Mucosa of descending colon (tissue), 3 donors: Measurements from ENCODE around the gene FN3KRP. TPM values are rescaled to one million over a fixed set of nuclear protein-coding genes. Genes with fewer than 3 reads are reported as not detected.
A peak's percentile ranks its signal among the peaks of the same experiment; 100 is the strongest.

Source experiments
- ATAC-seq: fragments of 200-7000 bp; cut with Tn5 transposase; one replicate; pipeline ENCODE4 v1.9.1; 2020; ENCODE audit warnings: mild to moderate bottlenecking, moderate library complexity
- DNase-seq, 3 donors: peaks; one replicate each; pipeline ENCODE4 v3.0.0-alpha.2; 2020
- H3K36me3 ChIP-seq: fragments of 200-600 bp; one replicate; pipeline ENCODE4 v1.8.0; 2021; ENCODE audit warnings: low read depth, mild to moderate bottlenecking
- H3K4me1 ChIP-seq: fragments of 200-600 bp; one replicate; pipeline ENCODE4 v1.8.0; 2021; ENCODE audit warnings: low read depth, mild to moderate bottlenecking
- H3K4me3 ChIP-seq: fragments of 200-600 bp; one replicate; pipeline ENCODE4 v1.8.0; 2021; ENCODE audit warnings: mild to moderate bottlenecking
- H3K9me3 ChIP-seq: fragments of 200-600 bp; one replicate; pipeline ENCODE4 v1.8.0; 2021; ENCODE audit warnings: mild to moderate bottlenecking
- intact Hi-C, 2 donors: fragments of 100-400 bp; cut with DNase I in 1 of 2; cut with micrococcal nuclease in 1 of 2; formaldehyde crosslinking; loops; one replicate each; pipeline versions ENCODE4 v1.11.0 to v1.11.1; 2022; cut with DNase I, micrococcal nuclease
- total RNA-seq, 3 donors: library from RNA; stranded (reverse); fragmentation: NEBNext Ultra II Directional in 2 of 3; extraction: Animal tissue kit (Norgen Biotek cat#: 25700) in 2 of 3; gene quantifications; one replicate each; pipeline versions ENCODE4 v1.2.1 to v1.2.4, GENCODE V29; 2021 to 2023
- TF ChIP-seq, protein P1 (sequence below): fragments of 200-600 bp; IDR thresholded peaks from one replicate; pipeline ENCODE4 v1.8.0; 2022; ENCODE audit warnings: antibody characterized with exemption, mild to moderate bottlenecking
- donor health status: DM: no; HTN: no; CAD: no; lungs with moderate emphysema.
- donor health status: DM: no; HTN: no; CAD: no.
- donor health status: DM: no; HTN: yes; CAD: no.

The FN3KRP gene
- total RNA-seq, 3 donors from 2014 or later: 30.8 to 36.1 (median 34.8) TPM

DNA sequence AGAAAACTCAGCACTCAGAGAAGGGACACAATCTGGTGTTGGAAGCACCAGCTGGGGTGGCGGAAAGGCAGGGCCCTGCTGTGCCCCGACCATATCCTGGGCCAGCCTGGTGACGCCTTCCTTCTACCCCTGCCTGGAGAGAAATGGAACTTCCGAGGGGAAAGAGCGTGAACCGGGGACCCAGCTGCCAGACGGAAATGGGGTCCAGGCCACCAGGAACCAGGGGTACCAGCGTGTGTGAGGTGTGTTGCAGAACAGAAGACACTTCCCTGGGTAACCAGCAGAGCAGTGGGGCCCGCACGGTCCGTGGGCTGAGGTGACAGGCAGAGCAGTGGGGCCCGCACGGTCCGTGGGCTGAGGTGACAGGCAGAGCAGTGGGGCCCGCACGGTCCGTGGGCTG lies 24.8 kb upstream of the FN3KRP start:
- DNase-seq: peak in 2 of 3 donors; percentile 8 to 25
- ATAC-seq: no peak
- Histone ChIP-seq H3K9me3 (peaks cover 7% of the 10 kb centered on the region), H3K36me3 (no peaks in the 10 kb centered on the region), H3K4me3 (no peak overlapping the region), H3K4me1 (peaks cover 1% of the 10 kb centered on the region)
- intact Hi-C loops: no loop called here
- TF ChIP-seq, protein P1, sequence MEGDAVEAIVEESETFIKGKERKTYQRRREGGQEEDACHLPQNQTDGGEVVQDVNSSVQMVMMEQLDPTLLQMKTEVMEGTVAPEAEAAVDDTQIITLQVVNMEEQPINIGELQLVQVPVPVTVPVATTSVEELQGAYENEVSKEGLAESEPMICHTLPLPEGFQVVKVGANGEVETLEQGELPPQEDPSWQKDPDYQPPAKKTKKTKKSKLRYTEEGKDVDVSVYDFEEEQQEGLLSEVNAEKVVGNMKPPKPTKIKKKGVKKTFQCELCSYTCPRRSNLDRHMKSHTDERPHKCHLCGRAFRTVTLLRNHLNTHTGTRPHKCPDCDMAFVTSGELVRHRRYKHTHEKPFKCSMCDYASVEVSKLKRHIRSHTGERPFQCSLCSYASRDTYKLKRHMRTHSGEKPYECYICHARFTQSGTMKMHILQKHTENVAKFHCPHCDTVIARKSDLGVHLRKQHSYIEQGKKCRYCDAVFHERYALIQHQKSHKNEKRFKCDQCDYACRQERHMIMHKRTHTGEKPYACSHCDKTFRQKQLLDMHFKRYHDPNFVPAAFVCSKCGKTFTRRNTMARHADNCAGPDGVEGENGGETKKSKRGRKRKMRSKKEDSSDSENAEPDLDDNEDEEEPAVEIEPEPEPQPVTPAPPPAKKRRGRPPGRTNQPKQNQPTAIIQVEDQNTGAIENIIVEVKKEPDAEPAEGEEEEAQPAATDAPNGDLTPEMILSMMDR: no peak

DNA sequence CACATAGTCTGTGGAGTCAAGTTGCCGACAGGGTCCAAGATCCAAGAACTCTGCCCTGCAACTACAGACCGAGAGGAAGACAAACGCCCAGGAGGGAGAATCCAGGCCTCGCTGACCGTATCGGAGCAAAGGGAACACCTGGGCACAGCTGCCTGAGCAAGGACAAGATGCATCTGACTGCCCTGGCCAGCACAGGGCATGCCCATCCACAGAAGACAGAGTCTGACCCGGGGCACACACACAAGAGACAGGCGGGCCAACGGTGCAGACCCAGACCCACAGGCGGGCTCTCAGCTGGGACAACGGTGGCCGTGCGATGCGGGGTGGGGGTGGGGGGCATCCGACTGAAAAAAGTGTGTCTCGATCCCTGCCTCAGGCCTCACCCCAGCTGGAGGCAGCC lies 24.2 kb upstream of the FN3KRP start:
- no peak for ATAC-seq
- Histone ChIP-seq H3K4me3 (no peak overlapping the region), H3K9me3 (peaks cover 7% of the 10 kb centered on the region), H3K4me1 (peaks cover 7% of the 10 kb centered on the region), H3K36me3 (no peaks in the 10 kb centered on the region)
- peak in 2 of 3 donors; percentile 24 to 25 for DNase-seq
- intact Hi-C loops: no loop called here
- TF ChIP-seq, protein P1: no peak

DNA sequence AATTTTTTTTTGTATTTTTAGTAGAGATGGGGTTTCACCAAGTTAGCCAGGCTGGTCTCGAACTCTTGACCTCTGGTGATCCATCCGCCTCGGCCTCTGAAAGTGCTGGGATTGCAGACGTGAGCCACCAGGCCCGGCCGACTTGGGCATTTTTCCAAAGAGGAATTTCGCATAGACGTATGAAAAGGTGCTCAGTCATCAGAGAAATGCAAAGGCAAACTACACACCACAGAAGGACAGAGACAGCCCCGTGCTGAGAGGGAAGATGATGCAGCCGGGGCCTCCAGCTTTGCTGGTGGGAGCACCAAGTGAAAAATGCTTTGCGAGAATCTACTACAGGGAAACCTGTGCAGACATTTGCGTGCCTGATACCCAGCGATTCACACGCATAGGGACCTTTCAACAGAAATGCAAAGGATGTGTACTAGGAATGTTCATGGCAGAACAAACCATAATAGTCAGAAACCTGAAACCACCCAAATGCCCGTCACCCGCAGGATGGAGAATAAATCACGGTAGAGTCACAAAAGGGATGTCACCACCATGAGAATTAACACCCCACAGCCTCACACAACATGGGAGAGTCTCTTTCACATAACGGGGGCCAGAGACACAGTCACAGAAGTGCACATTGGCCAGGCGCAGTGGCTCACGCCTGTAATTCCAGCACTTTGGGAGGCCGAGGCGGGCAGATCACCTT lies 23.2 kb upstream of the FN3KRP start:
- no peak for ATAC-seq
- intact Hi-C loops: no loop called here
- TF ChIP-seq, protein P1: no peak
- H3K4me3 ChIP-seq: no peak overlapping the region
- peak in 2 of 3 donors; percentile 10 to 17 for DNase-seq
- peaks cover 9% of the 10 kb centered on the region for H3K4me1 ChIP-seq
- H3K36me3 ChIP-seq: no peaks in the 10 kb centered on the region
- peaks cover 7% of the 10 kb centered on the region for H3K9me3 ChIP-seq

DNA sequence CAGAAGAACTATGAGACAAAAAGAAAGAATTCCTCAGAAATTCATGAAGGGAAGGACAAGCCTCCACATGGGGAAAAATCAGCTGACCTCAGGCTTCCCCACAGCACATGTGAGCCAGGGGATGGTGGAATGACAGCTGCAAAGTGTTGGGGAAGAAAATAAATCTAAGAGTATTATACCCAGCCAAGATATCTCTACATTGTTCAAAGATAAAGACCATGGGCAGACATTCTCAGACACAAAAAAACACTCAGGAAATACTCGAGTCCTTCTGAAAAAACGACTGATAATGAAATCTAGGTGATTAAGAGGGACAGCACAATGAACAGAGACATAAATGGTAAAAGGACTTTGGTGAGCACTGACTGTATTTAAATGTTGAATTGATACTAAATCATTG lies 21.9 kb upstream of the FN3KRP start:
- no peak overlapping the region for H3K4me3 ChIP-seq
- TF ChIP-seq, protein P1: no peak
- peaks cover 7% of the 10 kb centered on the region for H3K9me3 ChIP-seq
- DNase-seq (no peak), ATAC-seq (no peak)
- H3K36me3 ChIP-seq: peaks cover 5% of the 10 kb centered on the region
- peaks cover 12% of the 10 kb centered on the region for H3K4me1 ChIP-seq
- intact Hi-C loops: no loop called here

DNA sequence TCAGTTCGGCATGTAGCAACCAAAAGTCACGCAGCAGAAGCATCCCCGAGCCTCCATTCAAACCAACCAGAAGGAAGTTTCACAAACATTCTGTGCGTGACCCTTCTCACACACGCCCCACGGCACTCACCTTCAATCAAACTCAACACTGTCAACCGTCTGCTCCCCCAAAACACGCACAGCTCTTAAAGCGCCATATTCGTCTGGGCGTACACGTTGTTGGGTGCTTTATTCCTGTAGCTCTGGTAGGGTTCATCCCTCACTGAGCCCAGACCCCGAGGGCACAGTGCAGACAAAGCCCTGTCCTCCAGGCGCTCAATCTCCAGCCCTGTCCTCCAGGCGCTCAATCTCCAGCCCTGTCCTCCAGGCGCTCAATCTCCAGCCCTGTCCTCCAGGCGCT lies 20.2 kb upstream of the FN3KRP start:
- Histone ChIP-seq H3K9me3 (peaks cover 7% of the 10 kb centered on the region), H3K4me1 (peaks cover 14% of the 10 kb centered on the region), H3K36me3 (peaks cover 5% of the 10 kb centered on the region), H3K4me3 (no peak overlapping the region)
- TF ChIP-seq, protein P1: no peak
- ATAC-seq (no peak), DNase-seq (peak in 2 of 3 donors; percentile 21 to 22)
- intact Hi-C loops: no loop called here
